Head of caudate nucleus (tissue), 42 donors: ENCODE results near the gene PTGES3.
"Not testable (repeated sequence)": the region's sequence is repeated elsewhere in the genome, so short reads cannot be mapped to it uniquely, and the experiment has no call there.

Experiments used
- DNase-seq, 42 donors: peaks; one replicate each; pipeline versions ENCODE4 v3.0.0 to v3.0.0-alpha.2; 2020 to 2021; ENCODE audit warnings: mixed read lengths in 7 of 42
- intact Hi-C: fragments of 100-400 bp; cut with DNase I; formaldehyde crosslinking; loops from one replicate; pipeline ENCODE4 v1.15.0; 2022

Gene PTGES3

DNA sequence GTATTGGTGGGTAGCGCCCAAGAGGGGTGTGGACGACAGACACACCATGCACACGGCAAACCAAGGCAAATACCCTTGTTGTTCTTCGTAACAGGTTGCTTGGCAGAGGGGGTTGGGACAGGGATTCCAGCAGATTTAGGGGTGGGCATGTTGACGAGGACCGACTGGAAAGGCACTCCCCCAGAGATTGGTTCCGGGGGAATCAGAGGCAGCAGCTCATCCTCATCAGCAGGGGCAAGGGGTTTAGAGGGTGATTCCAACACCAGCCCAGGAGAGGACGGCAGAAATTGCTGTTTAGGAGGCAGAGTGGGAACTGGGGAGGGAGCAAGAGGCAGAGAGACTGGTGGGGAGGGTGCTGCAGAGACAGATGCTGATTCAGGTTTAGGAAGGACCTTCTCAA, 27.7 kb upstream of the PTGES3 start:
- DNase-seq, result peak in 2 of 42 donors; percentile 2 to 13
- intact Hi-C loops, result no loop called here

DNA sequence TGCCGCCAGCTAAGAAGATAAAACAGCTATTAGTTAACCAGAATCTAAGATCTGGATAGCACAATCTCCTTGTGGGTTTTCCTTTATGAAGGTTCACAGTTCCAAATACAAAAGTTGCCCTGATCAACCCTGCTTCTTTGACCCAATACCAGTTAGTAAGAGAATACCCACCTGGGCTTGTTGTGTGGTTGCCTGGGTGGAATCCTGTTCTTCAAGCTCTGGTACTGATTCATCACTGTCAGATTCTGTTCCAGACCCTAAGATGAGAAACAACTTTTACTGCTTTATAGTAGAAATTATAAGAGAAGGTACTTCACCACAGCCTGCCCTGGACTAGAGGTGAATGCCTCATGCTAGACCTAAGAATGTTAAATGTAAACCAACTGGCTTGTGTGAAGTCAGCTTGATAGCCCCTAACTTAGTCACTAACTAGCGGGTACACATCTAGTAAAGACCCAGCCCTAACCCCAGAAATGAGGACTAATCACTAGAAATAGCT, 26.4 kb upstream of the PTGES3 start:
- no peak for DNase-seq
- intact Hi-C loops, result no loop called here

DNA sequence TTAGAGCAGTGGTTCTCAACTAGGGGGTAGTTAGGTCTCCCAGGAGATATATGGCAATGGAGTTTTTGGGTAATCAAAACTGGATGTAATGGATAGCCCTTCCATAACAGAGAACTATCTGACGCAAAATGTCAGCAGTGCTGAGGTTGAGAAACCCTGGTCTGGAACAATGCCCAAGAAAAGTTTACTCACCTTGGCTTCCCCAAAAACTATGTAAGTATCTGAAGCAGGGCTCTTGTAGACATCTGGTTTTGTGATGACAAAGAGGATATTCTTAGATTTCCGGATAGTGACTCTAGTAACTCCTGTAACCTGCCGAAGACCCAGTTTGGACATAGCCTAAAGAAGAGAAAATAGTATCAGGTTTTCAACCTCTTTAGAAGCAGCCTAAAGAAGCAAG, 25.3 kb upstream of the PTGES3 start:
- DNase-seq, result no peak
- intact Hi-C loops, result no loop called here

DNA sequence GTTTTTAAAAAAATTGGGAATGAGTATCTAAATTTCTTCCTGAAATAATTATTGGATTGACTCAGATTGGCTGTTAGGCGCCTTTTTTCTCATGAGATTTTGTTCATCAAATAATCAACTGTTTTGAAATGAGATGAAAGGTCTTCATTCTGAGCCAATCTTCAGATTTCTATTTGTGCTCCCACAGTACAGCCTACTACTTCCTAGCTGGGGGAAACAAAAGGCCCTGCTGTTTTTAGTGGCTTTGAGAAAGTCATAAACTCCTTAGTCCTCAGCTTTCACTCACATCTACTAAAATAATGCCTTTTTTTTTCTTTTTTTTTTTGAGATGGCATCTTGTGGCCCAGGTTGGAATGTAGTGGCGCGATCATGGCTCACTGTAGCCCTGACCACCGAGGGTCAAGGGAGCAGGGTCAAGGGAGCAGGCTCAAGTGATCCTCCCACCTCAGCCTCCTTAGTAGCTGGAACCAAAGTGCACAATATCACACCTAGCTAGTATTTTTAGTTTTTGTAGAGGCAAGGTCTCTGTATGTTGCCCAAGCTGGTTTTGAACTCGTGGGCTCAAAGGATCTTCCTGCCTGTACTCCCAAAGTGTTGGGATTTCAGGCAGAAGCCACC, 21.8 kb upstream of the PTGES3 start:
- peak in 1 of 42 donors; percentile 3 for DNase-seq
- intact Hi-C loops, result no loop called here

DNA sequence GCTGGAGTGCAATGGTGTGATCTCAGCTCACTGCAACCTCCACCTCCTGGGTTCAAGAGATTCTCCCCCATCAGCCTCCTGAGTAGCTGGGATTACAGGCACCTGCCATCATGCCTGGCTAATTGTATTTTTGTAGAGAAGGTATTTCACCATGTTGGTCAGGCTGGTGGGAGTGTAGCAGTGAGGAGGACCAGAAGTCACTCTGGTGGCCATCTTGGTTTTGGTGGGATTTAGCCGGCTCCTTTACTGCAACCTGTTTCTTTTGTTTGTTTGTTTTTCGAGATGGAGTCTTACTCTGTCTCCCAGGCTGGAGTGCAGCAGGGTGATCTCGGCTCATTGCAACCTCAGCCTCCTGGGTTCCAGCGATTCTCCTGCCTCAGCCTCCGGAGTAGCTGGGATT, 16.4 kb upstream of the PTGES3 start:
- intact Hi-C loops, result not testable (repeated sequence)
- peak in 2 of 42 donors; percentile 1 to 2 for DNase-seq

DNA sequence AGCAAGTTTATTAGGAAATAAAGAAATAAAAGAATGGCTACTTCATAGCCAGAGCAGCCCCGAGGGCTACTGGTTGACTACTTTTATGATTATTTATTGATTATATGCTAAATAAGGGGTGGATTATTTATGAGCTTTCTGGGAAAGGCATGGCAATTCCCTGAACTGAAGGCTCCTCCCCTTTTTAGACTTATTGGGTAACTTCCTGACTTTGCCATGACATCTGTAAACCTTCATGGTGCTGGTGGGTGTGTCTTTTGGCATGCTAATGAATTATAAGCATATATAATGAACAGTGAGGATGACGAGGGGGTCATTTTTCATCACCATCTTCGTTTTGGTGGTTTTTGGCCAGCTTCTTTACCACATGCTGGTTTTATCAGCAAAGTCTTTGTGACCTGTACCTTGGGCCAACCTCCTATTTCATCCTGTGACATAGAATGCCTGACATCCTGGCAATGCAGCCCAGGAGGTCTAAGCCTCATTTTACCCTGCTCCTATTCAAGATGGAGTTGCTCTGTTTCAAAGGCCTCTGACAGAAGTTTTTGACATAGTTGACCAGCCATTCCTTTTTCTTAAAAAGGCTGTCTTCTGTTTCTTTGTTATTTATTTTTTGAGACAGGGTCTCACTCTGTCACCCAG, 11.1 kb upstream of the PTGES3 start:
- DNase-seq, result peak in 1 of 42 donors; percentile 7
- intact Hi-C loops, result no loop called here

DNA sequence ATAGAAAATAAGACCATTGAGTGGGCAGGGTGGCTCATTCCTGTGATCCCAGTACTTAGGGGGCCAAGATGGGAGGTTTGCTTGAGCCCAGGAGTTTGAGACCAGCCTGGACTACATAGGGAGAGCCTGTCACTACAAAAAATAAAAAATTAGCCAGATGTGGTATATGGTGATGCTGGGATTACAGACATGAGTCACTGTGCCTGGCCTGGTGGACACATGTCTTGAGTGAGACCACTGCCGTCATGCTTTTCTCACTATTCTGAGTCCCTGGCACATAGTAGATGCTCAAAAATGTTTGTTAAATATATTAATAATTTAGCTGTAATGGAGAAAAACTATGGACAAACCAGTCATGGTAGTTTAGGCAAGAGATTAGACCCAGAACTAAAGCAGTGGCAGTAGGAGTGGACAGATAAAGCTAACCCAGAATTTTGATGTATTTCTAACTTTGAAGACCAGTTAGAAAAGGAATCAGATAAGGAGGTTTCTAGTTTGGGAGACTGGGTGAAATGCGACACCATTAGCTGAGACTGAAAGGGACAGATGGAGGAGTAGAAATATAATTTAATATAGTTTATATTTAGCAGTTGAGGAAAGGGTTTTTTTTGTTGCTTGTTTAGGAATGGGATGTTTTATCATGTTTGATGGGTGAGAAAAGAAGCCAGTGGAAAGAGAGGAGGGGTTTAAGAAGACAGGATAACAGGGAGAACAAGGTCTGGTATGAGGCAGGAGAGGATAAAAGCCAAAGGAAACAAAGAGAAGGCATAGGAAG, 7.4 kb upstream of the PTGES3 start:
- DNase-seq, result no peak
- intact Hi-C loops, result no loop called here

DNA sequence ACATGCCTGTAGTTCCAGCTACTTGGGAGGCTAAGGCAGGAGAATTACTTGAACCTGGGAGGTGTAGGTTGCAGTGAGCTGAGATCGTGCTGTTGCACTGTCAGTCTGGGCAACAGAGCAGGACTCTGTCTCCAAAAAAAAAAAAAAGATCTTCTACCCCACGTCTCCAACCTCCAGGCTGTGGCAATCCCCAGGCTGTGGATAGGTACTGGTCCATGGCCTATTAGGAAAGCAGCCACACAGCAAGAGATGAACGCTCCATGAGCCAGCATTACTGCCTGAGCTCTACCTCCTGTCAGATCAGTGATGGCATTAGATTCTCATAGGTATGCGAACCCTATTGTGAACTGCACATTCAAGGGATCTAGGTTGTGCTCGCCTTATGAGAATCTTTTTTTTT, 6.1 kb upstream of the PTGES3 start:
- peak in 3 of 42 donors; percentile 1 to 10 (median 2) for DNase-seq
- intact Hi-C loops, result no loop called here

DNA sequence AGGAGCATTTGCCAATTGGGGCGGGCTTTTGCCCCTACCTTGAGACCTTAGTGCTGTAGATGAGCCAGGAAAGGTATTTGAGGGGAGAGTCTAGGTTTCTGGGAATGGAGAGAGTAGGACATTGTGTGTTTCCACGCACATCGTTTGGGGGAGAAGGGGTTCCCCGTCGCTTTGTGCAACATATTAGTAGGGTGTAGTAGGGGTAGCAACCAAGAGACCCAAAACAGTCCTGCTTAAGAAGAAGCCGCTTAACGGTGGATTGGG, 694 bp upstream of the PTGES3 start:
- peak in 4 of 42 donors; percentile 21 to 46 (median 28) for DNase-seq

DNA sequence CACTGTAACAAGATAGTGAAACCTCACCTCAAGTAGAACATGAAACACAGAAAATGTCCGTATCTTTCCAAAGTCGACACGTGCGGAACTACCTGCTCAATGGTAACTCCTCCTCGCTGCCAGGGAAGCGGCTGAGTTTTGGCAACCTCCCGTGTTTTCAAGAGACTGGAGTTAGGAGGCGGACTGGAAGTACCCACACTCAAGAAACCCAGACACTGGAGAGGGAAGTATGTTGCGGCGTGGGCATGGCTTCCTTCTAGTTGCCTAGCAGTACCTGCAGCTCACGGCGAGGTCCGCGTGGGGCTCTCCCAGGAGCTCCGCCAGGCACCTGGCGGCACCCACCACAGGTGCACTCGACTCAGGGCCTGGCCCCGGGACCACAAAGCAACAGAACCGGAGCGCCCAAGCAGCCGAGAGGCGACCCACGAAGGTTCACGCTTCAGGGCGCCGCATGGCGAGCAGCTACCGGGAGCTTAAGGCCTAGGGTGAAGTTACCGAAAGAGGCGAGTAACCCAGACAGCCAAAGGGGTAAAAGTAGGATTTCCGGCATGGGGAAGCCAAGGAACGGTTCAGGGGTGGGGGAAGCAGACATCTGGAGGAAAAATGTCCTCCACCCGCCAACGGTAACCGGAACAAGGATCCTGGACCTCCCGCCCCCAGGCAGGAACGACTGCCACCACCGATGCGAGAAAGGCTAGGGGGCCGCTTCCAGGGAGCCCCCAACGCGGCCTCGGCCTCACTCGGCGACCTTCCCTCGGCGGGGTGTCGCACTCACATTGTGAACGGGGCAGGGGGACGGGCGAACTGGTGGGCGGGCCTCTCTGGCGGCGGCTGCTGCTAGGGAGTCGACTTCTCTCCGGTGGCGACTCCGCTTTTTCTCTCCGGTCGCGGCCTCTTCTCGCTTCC, 608 bp downstream of the PTGES3 start:
- intact Hi-C loops, result loop anchor here (2.0 to 5.0 kb wide), 2 partner anchors 37 to 50 kb away; partner anchors contain the start of gene NACA
- peak; percentile 34 to 89 (median 73) for DNase-seq

More for the DNA sequence above, 694 bp upstream of the PTGES3 start:
- intact Hi-C loops, result loop anchor here (2.0 to 5.0 kb wide), 2 partner anchors 36 to 51 kb away; partner anchors contain the start of gene NACA

DNA sequence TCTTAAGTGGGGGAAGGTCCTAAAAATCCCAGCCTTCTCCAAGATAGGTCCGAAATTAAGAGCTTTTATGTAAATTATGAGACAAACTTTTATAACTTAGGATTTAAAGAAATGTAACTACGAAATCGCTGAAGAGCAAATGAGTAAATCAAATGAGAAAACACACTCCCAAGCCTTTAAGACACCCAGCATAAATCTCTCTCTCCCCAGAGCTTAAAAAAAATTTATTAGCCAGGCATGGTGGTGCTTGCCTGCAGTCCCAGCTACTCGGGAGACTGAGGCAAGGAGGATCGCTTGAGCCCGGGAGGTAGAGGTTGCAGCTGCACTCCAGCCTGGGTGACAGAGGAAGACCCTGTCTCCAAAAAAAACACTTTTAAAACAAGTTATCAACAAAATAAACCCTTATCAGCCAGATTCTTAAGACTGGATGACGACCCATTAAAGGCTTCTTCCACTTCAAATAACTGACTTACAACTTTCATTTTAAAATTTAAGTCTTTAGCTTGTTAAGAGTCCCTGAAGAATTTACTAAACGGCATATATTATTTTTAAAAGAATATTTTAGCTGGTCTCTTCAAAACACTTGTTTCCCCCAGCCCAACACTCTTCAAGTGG, 3.2 kb downstream of the PTGES3 start:
- peak in 4 of 42 donors; percentile 13 to 30 (median 19) for DNase-seq
- intact Hi-C loops, result loop anchor here (5.0 kb wide), 1 partner anchor 48 kb away; no protein-coding TSS in a partner anchor

DNA sequence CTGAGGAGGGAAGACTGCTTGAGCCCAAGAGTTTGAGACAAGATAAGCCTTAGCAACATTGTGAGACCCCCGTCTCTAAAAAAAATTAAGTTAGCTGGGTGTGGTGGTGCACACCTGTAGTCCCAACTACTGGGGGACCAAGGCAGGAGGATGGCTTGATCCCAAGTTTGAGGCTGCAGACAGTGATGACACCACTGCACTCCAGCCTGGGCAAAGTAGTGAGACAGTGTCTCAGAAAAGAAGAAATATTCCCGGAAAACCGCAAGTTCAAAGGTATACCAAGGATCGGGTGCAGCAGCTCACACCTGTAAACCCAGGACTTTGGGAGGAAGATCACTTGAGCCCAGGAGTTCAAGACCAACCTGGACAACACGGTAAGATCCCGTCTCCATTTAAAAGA, 5.8 kb downstream of the PTGES3 start:
- intact Hi-C loops, result no loop called here
- DNase-seq, result peak in 3 of 42 donors; percentile 9 to 30 (median 19)

DNA sequence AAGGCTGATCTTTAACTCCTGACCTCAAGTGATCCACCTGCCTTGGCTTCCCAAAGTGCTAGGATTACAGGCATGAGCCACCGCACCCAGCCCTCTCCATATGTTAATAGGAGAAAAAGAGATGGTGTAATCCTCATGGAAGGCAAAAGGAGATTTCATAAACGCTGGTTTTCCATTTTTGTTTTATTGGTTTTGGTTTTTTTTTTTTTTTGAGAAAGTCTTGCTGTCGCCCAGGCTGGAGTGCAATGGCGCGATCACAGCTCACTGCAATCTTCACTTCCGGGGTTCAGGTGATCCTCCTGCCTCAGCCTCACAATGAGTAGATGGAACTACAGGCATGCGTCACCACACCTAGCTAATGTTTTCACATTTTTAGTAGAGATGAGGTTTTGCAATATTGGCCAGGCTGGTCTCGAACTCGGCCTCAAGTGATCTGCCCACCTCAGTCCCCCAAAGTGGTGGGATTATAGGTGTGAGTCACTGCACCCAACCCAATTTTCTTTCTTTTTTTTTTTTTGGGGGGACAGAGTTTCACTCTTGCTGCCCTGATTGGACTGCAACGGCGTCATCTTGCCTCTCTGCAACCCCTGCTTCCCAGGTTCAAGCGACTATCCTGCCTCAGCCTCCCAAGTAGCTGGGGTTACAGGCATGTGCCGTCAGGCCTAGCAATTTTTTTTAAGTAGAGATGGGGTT, 8.1 kb downstream of the PTGES3 start:
- DNase-seq, result peak in 6 of 42 donors; percentile 0 to 34 (median 10)
- intact Hi-C loops, result no loop called here

DNA sequence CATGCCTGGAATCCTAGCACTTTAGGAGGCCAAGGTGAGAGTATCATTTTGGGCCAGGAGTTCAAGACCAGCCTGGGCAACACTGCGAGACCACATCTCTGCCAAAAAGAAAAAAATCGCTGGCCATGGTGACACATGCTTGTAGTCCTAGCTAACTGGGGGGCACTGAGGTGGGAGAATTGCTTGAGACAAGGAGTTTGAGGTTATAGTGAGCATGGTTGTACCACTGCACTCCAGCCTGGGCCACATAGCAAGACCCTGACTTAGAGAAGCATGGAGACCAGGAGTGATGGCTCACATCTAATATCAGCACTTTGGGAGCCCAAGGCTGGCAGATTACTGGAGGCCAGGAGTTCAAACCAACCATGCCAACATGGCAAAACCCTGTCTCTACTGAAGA, 9.2 kb downstream of the PTGES3 start:
- peak in 4 of 42 donors; percentile 2 to 16 (median 8) for DNase-seq
- intact Hi-C loops, result no loop called here

DNA sequence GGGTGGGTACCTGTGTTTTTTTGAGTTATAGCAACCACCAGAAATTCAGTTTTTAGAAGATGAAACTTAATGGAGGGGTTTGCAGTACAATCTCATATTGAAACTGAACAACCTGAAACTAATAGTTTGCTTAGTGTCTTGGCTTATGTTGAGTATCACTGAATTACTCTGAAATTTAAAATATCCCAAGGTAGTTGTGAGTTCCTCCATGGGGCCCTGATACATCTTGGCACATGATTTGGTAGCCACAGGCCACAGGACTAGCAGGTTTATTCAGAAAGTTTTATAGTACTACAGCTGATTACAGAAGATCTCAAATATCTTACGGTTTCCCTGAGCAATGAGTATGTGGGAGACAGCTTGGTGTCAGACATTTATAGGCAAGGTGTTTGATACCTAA, 10.4 kb downstream of the PTGES3 start:
- intact Hi-C loops, result no loop called here
- peak in 1 of 42 donors; percentile 9 for DNase-seq

DNA sequence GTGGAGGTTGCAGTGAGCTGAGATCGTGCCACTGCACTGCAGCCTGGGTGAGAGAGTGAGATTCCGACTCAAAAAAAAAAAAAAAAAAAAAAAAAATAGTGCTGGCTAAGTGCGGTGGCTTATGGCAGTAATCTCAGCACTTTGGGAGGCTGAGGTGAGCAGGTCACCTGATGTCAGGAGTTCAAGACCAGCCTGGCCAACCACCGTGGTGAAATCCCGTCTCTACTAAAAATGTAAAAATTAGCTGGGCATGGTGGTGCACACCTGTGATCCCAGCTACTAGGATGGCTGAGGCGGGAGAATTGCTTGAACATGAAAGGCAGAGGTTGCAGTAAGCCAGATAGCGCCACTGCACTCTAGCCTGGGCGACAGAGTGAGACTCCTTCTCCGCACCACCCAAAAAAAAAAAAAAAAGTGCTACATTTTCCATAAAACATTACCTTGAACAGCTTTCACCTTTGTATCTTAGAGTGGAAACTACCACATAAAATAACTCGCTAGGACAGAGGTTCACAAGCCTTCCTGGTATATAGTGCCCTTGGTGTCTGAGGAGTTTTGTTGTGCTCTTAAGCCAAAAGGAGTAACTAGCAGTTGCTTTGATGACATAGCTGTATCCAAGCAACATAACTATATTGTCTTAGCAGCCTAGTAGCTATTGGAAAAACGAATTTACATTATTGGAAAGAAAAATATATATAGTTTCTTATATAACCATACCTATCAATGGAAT, 11.1 kb downstream of the PTGES3 start:
- DNase-seq, result peak in 3 of 42 donors; percentile 13 to 17 (median 15)
- intact Hi-C loops, result no loop called here

DNA sequence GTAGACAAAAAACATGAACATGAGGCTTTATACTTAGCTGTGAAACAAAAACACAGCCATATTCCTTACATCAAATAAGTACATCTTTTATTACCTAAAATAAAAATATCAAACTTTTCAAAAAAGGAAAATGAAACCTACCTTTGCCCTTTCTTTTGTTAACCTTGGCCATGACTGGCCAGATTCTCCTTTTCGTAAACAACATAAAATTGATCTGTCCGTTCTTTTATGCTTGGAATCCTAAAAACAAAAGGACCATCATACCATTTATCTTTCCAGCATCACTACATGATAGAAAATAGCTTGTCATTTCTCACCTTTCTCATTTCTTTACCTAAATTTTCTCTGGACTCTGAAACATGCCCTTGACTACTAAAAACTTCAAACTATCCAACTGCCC, 16.5 kb downstream of the PTGES3 start:
- no peak for DNase-seq
- intact Hi-C loops, result no loop called here
